ENCODE data around the gene LAMA3.

LAMA3 gene

GRCh38 chr18:23643815-23644490, 45.3 kb upstream of the LAMA3 start:
- no peaks in the 10 kb centered on the region for H3K27me3 ChIP-seq (ENCODE audit: insufficient read depth, low read depth)
- TF ChIP-seq, protein P1, sequence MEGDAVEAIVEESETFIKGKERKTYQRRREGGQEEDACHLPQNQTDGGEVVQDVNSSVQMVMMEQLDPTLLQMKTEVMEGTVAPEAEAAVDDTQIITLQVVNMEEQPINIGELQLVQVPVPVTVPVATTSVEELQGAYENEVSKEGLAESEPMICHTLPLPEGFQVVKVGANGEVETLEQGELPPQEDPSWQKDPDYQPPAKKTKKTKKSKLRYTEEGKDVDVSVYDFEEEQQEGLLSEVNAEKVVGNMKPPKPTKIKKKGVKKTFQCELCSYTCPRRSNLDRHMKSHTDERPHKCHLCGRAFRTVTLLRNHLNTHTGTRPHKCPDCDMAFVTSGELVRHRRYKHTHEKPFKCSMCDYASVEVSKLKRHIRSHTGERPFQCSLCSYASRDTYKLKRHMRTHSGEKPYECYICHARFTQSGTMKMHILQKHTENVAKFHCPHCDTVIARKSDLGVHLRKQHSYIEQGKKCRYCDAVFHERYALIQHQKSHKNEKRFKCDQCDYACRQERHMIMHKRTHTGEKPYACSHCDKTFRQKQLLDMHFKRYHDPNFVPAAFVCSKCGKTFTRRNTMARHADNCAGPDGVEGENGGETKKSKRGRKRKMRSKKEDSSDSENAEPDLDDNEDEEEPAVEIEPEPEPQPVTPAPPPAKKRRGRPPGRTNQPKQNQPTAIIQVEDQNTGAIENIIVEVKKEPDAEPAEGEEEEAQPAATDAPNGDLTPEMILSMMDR (conservative IDR thresholded peaks at IDR 0.05; ENCODE audit: low read depth, low read length) = no peak
- H4K20me1 ChIP-seq (ENCODE audit: insufficient read depth) = no peaks in the 10 kb centered on the region
- H3K27ac ChIP-seq = no peak overlapping the region
- H3K4me3 ChIP-seq (IDR thresholded peaks at IDR 0.05; ENCODE audit: insufficient read depth, low read depth, low read length) = no peak overlapping the region
- no peak overlapping the region for H3K4me2 ChIP-seq
- H3K9ac ChIP-seq = no peak overlapping the region
- no peak overlapping the region for H2AFZ ChIP-seq (ENCODE audit: low read depth)
- no peaks in the 10 kb centered on the region for H3K79me2 ChIP-seq (ENCODE audit: insufficient read depth, low read depth)
- peaks cover 6% of the 10 kb centered on the region for H3K4me1 ChIP-seq (ENCODE audit: low read depth, poor library complexity, severe bottlenecking)
- no peaks in the 10 kb centered on the region for H3K36me3 ChIP-seq (ENCODE audit: insufficient read depth)

DNA sequence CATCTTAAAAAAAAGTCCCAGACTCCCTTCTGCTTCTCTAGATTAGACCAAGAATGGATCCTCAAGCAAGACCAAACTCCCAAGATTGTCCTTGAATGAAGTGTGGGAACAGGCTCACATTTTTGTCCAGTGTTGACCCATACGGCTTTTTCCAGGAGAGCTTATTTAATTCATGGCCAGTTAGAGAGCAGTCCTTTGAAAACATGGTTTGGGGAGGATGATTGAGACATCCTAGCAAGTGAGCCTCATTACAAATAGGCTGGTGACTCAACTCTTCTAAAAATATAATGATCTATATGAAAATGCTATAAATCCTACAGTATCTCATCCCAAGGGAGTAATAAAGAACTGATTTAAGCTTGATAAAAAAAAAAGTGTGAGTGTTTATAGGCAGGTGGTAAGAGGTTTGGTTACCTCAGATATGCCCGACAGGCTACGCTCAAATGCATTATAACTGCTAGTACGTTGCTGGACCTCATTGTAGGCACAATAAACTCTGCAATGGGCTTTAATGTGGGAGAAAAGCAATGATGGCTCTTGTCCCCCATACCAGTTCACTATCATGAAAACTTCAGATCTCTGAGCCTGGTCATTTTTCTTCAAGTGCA, 43.6 kb upstream of the LAMA3 start:
- H3K27me3 ChIP-seq (ENCODE audit: insufficient read depth, low read depth) = no peaks in the 10 kb centered on the region
- H3K4me2 ChIP-seq = no peak overlapping the region
- H2AFZ ChIP-seq (ENCODE audit: low read depth) = no peak overlapping the region
- H3K27ac ChIP-seq = no peak overlapping the region
- no peaks in the 10 kb centered on the region for H4K20me1 ChIP-seq (ENCODE audit: insufficient read depth)
- no peaks in the 10 kb centered on the region for H3K79me2 ChIP-seq (ENCODE audit: insufficient read depth, low read depth)
- no peak overlapping the region for H3K9ac ChIP-seq
- TF ChIP-seq, protein P1 (conservative IDR thresholded peaks at IDR 0.05; ENCODE audit: low read depth, low read length) = no peak
- H3K4me1 ChIP-seq (ENCODE audit: low read depth, poor library complexity, severe bottlenecking) = no peaks in the 10 kb centered on the region
- H3K4me3 ChIP-seq (IDR thresholded peaks at IDR 0.05; ENCODE audit: insufficient read depth, low read depth, low read length) = no peak overlapping the region
- H3K36me3 ChIP-seq (ENCODE audit: insufficient read depth) = no peaks in the 10 kb centered on the region

GRCh38 chr18:23646282-23646681, 43.0 kb upstream of the LAMA3 start:
- no peaks in the 10 kb centered on the region for H3K27me3 ChIP-seq (ENCODE audit: insufficient read depth, low read depth)
- H3K27ac ChIP-seq = no peak overlapping the region
- H3K4me3 ChIP-seq (IDR thresholded peaks at IDR 0.05; ENCODE audit: insufficient read depth, low read depth, low read length) = no peak overlapping the region
- no peaks in the 10 kb centered on the region for H3K4me1 ChIP-seq (ENCODE audit: low read depth, poor library complexity, severe bottlenecking)
- H4K20me1 ChIP-seq (ENCODE audit: insufficient read depth) = no peaks in the 10 kb centered on the region
- TF ChIP-seq, protein P1 (conservative IDR thresholded peaks at IDR 0.05; ENCODE audit: low read depth, low read length) = no peak
- H3K36me3 ChIP-seq (ENCODE audit: insufficient read depth) = no peaks in the 10 kb centered on the region
- H3K9ac ChIP-seq = no peak overlapping the region
- no peak overlapping the region for H3K4me2 ChIP-seq
- no peaks in the 10 kb centered on the region for H3K79me2 ChIP-seq (ENCODE audit: insufficient read depth, low read depth)
- H2AFZ ChIP-seq (ENCODE audit: low read depth) = no peak overlapping the region

DNA sequence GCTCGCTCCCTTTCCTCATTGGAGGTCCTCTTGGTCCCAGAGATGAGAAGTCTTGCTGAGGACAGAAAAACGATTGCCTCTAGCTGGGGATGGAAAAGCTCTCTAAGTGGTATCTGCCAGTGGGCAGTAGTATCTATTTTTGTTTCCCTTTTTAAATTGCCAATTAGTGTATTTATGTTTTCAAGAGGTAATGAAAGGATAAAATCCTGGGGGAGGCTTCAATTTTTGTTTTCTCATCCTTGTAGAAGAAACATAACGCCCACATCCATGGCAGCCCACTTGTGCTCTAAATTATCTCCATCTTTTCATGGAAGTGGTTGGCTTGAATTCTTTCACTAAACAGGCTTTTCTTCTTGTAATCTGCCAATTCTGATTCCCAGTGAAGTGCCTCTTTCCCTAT, 40.8 kb upstream of the LAMA3 start:
- Histone ChIP-seq H3K4me1 (ENCODE audit: low read depth, poor library complexity, severe bottlenecking) (no peaks in the 10 kb centered on the region), H3K27me3 (ENCODE audit: insufficient read depth, low read depth) (no peaks in the 10 kb centered on the region), H3K79me2 (ENCODE audit: insufficient read depth, low read depth) (no peaks in the 10 kb centered on the region), H3K9ac (no peak overlapping the region), H4K20me1 (ENCODE audit: insufficient read depth) (no peaks in the 10 kb centered on the region), H3K27ac (no peak overlapping the region), H3K4me2 (no peak overlapping the region), H3K36me3 (ENCODE audit: insufficient read depth) (no peaks in the 10 kb centered on the region), H2AFZ (ENCODE audit: low read depth) (no peak overlapping the region), H3K4me3 (IDR thresholded peaks at IDR 0.05; ENCODE audit: insufficient read depth, low read depth, low read length) (no peak overlapping the region)
- TF ChIP-seq, protein P1 (conservative IDR thresholded peaks at IDR 0.05; ENCODE audit: low read depth, low read length) = no peak

Measured in KMS-11 (cell line).